HG03442 (cell line): ENCODE results near the gene SDCCAG8.

ENCODE experiments used
- ATAC-seq: cut with Tn5 transposase; IDR thresholded peaks from one replicate; pipeline ENCODE4 v1.9.1; 2021; ENCODE audit warnings: mild to moderate bottlenecking, moderate library complexity; ENCODE audit not compliant: unreplicated experiment

SDCCAG8 gene

GRCh38 chr1:243475966-243476365, 220.1 kb downstream of the SDCCAG8 start:
- no peak for ATAC-seq

GRCh38 chr1:243477731-243478290, 222.0 kb downstream of the SDCCAG8 start:
- ATAC-seq = no peak

DNA sequence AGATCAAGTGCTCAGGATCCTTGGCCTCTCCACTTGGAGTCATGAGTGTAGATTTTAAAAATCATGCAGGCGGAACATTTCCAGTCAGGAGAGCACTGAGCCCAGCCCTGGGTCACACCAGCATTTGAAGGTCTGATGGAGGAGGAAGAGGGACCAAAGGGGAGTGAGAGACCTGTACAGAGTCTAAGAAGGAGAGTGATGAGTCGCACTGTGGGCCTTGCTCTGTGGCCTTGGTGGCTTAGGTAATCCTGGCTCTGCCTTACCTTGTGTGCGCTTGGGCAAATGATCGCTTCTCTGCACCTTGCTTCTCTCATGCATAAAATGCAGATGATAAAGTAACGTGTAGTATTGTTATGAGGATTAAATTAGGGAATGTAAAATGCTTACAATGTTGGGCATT, 225.3 kb downstream of the SDCCAG8 start:
- ATAC-seq = no peak

GRCh38 chr1:243482141-243483022, 226.5 kb downstream of the SDCCAG8 start:
- ATAC-seq = no peak

- ATAC-seq = no peak
Observed at GRCh38 chr1:243483071-243483771, 227.4 kb downstream of the SDCCAG8 start.

DNA sequence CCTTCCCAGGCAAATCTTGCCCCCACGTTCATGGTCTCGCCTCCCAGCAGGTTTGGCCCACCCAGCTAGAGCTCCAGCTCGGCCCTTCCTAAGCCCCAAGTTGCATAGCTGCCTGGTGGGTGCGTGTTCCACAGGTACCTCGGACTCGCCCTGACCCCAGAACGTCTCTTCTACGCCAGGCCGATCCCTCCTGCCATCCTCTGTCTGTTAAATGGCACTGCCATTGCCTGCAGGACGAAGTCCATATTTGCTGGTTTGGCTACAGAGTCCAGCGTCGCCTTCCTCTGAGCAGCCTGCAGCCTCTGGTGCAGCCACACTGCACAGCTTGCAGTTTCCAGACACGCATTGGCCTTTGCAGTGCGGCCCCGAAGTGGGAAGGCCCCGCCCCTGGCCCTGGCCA, 228.1 kb downstream of the SDCCAG8 start:
- no peak for ATAC-seq

DNA sequence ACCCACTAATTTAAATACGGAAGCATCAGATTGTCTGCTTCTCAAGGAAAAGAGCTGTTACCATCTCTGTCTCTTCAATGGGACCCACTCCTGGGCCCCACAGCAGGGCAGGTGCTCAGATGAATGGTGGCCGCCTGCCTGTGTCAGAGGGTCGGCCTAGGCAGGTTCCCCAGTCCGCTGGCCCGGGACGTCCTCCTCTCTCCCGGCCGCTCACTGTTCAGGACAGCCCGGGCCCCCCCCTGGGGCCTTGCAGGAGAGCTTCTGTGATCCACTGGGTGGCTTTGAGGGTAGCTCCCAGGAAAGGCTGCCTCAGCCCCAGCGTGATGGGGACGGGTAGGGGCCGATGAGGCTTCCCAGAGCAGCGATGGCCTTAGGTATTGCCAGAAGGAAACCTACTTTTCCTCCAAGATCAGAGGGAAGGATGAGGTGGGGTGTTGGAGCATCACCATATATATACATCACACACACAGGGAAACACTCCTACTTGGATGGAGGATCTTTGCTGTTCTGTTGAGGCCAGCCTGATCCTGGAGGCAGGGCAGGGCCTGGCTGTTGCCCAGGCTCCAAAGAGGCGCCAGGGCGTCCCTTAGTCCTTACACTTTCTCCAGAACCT, 231.3 kb downstream of the SDCCAG8 start:
- ATAC-seq = no peak

- ATAC-seq = no peak
Observed at GRCh38 chr1:243487649-243488227, 231.9 kb downstream of the SDCCAG8 start.

DNA sequence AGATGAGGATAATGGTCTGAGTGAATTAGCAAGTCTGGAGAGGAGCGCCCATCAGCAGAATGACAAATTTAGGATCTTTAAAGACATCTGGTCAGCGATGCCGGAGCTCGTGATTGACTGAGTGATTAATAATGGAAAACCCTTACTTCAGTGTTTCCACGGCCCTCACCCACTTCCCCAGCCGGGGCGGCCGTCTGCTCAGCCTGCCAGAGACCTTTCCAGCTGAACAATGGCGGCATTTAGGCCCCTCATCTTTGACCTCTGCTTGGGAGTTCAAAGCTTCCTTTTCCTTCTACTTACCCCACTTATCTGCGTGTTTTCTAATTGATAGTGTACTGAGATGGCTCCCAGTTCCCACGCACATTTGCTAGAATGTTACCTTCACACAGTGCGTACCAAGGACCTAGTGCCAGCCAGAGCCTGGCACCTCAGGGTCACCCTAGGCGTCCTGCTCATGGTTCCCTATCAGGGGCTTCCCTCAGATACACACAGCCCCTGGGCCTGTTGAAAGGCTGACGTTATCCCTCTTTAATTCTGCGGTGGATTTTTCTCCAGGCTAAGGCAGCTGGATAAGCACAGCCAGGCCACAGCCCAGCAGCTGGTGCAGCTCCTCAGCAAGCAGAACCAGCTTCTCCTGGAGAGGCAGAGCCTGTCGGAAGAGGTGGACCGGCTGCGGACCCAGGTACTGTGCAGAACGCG, 232.8 kb downstream of the SDCCAG8 start:
- no peak for ATAC-seq

- no peak for ATAC-seq
Observed at GRCh38 chr1:243489158-243489527, 233.3 kb downstream of the SDCCAG8 start.

DNA sequence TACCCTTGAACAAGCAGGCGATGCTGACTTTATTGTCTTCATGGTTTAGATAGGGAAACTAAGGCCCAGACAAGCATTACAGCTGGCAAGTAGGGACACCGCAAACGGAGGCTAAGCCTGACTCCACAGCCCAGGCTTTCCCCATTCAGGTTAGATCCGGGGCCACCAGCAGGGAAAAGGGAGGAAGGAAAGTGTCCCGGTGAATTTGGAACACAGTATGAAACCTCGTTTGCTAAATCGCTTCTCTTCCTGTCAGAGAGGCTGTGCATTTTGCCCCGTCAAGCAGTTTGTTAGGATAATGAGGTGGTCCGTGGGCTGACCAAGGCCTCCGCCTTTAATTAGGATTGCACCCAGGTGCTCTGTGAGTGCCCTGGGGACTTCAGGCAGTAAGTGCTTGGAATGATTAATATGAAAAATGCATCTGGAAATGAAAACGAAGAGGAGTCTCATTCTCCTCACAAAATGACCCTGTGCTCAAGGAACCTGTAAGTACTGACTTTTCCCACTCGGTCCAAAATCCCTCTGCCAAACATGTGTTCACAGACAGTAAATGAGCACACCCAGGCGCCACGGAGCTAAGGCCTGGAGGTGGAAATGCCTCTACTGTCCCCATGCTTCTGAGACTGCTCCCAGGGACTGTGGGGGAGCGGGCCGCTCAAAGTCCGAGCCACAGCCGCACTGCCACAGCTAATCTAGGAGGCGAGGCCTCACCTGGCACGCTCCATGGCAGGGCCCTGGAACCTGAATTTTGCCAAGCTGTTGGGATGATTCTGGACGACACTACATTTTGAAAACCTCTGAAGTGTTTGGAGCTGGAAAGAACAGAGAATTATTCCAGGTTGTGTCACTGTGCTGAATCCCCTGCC, 234.1 kb downstream of the SDCCAG8 start:
- ATAC-seq = no peak

DNA sequence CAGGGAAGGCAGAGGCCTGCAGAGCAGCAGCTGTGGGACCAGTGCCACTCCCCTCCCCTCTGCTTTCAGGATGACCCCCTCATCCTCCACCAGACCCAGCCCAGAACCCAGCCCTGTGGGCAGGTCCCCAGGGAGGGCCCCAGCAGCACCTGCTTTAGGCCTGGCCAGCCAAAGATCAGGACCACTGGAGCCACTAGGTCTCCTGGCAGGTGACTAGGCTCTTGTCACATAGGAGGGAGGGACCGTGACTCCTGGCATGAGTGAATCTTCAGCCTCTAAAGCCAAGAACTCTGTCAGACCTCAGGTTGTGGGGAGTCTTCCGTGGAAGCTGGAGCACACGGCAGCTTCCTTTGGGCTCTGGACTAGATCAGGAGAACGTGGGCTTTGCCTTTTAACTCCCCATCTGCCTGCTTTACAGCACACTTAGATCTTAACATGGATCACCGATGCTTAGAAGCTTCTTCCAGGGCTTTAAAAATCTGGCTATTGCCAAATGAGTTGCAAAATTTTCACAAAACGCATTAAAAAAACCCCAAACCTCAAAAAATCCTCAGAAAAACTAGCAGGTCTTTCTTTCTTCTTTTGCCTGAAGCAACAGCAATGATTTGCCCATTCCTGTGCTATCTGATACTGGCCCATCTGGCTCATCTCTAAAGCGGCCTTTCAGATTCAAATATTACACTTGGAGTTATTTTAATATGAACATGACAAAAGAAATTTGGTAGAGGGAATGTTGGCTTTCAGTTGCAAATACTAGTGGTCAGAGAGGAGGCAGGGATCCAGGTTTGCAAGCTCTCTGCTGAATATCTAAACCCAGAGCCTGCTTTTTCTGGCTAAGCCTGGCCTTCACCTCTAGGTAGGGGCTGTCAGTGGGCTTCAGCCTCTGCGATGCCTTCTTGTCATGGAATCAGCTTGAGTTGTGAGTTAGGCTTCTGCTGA, 235.2 kb downstream of the SDCCAG8 start:
- no peak for ATAC-seq

- ATAC-seq = no peak
Observed at GRCh38 chr1:243493156-243494129, 237.6 kb downstream of the SDCCAG8 start.

GRCh38 chr1:243494741-243495431, 239.0 kb downstream of the SDCCAG8 start:
- no peak for ATAC-seq

DNA sequence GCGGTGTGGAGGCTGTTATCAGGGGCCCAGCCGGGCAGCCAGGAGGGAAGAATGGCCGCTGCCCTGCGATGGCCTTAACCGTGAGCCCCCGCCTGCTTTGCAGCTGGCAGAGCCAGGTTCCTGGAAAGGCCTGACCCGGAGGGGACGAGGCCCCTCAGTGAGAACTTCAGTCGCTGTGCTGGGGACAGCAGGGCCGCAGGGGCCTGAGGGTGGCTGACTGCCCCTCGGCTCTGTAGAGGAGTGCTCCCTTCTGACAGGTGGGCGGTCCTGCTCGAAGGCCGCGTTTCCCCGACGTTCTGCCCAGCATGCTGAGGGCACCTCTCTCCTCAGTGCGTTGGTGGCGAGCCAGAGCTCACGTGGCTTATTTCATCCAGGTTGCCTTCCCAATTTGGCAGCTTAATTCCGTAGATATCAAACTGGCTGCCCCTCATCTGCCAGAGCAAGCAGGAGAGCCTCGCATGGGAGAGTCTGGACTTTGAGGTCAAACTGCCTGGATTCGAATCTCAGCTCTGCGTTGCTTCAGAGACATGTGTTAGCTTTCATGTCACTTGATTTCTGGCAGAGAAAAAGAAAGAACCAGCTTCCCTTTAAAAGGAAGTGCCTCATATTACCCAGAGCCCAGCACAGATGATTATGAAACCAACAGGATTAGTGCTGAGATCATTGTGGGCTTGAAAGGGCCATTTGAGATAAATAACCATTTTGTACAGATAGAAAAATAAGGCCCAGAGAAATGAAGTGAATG, 239.8 kb downstream of the SDCCAG8 start:
- no peak for ATAC-seq

DNA sequence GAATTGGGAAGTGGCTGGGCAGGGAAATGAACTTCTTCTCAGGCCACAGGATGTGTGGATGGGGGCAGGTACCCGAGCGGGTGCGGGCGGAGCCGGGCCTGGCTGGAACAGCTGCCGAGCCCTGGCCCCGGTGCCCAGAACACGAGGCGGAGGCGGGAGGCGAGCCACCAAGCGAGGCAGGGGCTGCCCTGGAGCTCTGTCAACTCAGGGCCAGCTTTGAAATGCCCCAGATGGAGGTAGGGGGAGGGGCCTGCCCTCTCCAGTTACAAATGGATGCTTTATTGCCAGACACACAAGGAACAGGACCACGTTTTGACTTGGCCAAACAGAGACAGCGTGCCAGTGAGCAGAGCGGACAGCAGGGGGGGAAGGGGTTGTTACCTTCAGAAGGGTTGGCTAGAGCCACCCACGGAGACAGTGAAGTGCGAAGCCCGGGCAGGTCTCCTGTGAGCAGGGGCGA, 240.4 kb downstream of the SDCCAG8 start:
- ATAC-seq = no peak
